Colonic mucosa (tissue), 4 donors: ENCODE measurements around the gene DKK3. TPM values are rescaled to one million over a fixed set of nuclear protein-coding genes. Genes with fewer than 3 reads are reported as not detected.
A peak's percentile ranks its signal among the peaks of the same experiment; 100 is the strongest.

Source experiments
- DNase-seq: peaks from one replicate; pipeline ENCODE4 v3.0.0-alpha.2; 2020
- H3K27ac ChIP-seq: fragments of 200-600 bp; one replicate; pipeline ENCODE4 v1.8.0; 2021
- H3K27me3 ChIP-seq: fragments of 200-600 bp; one replicate; pipeline ENCODE4 v1.8.0; 2021
- H3K36me3 ChIP-seq: fragments of 200-600 bp; one replicate; pipeline ENCODE4 v1.8.0; 2021
- H3K4me1 ChIP-seq: fragments of 200-600 bp; one replicate; pipeline ENCODE4 v1.8.0; 2021; ENCODE audit warnings: mild to moderate bottlenecking
- H3K4me3 ChIP-seq: fragments of 200-600 bp; one replicate; pipeline ENCODE4 v1.8.0; 2021
- H3K9ac ChIP-seq, 2 donors: one replicate each; pipeline ENCODE4 v1.7.0; 2013; ENCODE audit warnings: control low read depth in 2 of 2, low read depth in 2 of 2, low read length in 2 of 2
- H3K9me3 ChIP-seq: fragments of 200-600 bp; one replicate; pipeline ENCODE4 v1.8.0; 2021
- CTCF ChIP-seq: fragments of 200-600 bp; IDR thresholded peaks from one replicate; pipeline ENCODE4 v1.8.0; 2022; ENCODE audit warnings: antibody characterized with exemption, mild to moderate bottlenecking
- intact Hi-C: fragments of 100-400 bp; cut with DNase I; formaldehyde crosslinking; loops from one replicate; pipeline ENCODE4 v1.14.1; 2022
- total RNA-seq, 2 donors: library from RNA; stranded (reverse); fragmentation: NEBNext Ultra II Directional in 1 of 2; extraction: Animal tissue kit (Norgen Biotek cat#: 25700) in 1 of 2; gene quantifications; one replicate each; pipeline ENCODE4 v1.2.1, GENCODE V29; 2021
- donor health status: healthy.
- donor health status: DM: no; HTN: no; CAD: no.
- donor health status: DM: no; HTN: no; CAD: no.

DKK3 gene
- total RNA-seq, 2 donors from 2014 or later, result 7.4 to 19.6 TPM

GRCh38 chr11:12006552-12007229, 1.7 kb downstream of the DKK3 start:
- no peaks in the 10 kb centered on the region for H3K9me3 ChIP-seq
- no peaks in the 10 kb centered on the region for H3K4me1 ChIP-seq
- H3K36me3 ChIP-seq, result no peaks in the 10 kb centered on the region
- no peak for DNase-seq
- TF ChIP-seq CTCF, result no peak
- H3K27me3 ChIP-seq, result peaks cover 32% of the 10 kb centered on the region
- no peak overlapping the region for H3K4me3 ChIP-seq
- intact Hi-C loops, result no loop called here
- peak overlapping the region in 1 of 2 donors; percentile 41 for H3K9ac ChIP-seq
- H3K27ac ChIP-seq, result peak overlapping the region; percentile 12

GRCh38 chr11:12005476-12005875, 3.0 kb downstream of the DKK3 start:
- H3K9ac ChIP-seq, result no peak overlapping the region
- no peak overlapping the region for H3K4me3 ChIP-seq
- H3K36me3 ChIP-seq, result no peaks in the 10 kb centered on the region
- H3K27me3 ChIP-seq, result peaks cover 32% of the 10 kb centered on the region
- DNase-seq, result no peak
- H3K4me1 ChIP-seq, result no peaks in the 10 kb centered on the region
- intact Hi-C loops, result no loop called here
- no peak overlapping the region for H3K27ac ChIP-seq
- no peak for TF ChIP-seq CTCF
- no peaks in the 10 kb centered on the region for H3K9me3 ChIP-seq

GRCh38 chr11:12005061-12005460, 3.4 kb downstream of the DKK3 start:
- Histone ChIP-seq H3K27ac (no peak overlapping the region), H3K4me3 (no peak overlapping the region), H3K9me3 (no peaks in the 10 kb centered on the region), H3K36me3 (no peaks in the 10 kb centered on the region), H3K9ac (no peak overlapping the region), H3K4me1 (no peaks in the 10 kb centered on the region), H3K27me3 (peaks cover 29% of the 10 kb centered on the region)
- intact Hi-C loops, result no loop called here
- TF ChIP-seq CTCF, result no peak
- DNase-seq, result no peak

GRCh38 chr11:12003815-12004214, 4.6 kb downstream of the DKK3 start:
- DNase-seq, result no peak
- H3K36me3 ChIP-seq, result no peaks in the 10 kb centered on the region
- no peak overlapping the region for H3K9ac ChIP-seq
- no peak for TF ChIP-seq CTCF
- intact Hi-C loops, result no loop called here
- no peaks in the 10 kb centered on the region for H3K4me1 ChIP-seq
- no peak overlapping the region for H3K4me3 ChIP-seq
- peaks cover 19% of the 10 kb centered on the region for H3K27me3 ChIP-seq
- H3K27ac ChIP-seq, result no peak overlapping the region
- no peaks in the 10 kb centered on the region for H3K9me3 ChIP-seq

- no peak for DNase-seq
- H3K9me3 ChIP-seq, result no peaks in the 10 kb centered on the region
- peaks cover 15% of the 10 kb centered on the region for H3K27me3 ChIP-seq
- H3K9ac ChIP-seq, result no peak overlapping the region
- H3K36me3 ChIP-seq, result no peaks in the 10 kb centered on the region
- TF ChIP-seq CTCF, result no peak
- no peaks in the 10 kb centered on the region for H3K4me1 ChIP-seq
- H3K27ac ChIP-seq, result no peak overlapping the region
- intact Hi-C loops, result no loop called here
- no peak overlapping the region for H3K4me3 ChIP-seq
Measured at GRCh38 chr11:12003336-12003735, 5.1 kb downstream of the DKK3 start.
